ENCODE data around the gene CKMT1B.
"Not testable (repeated sequence)": the region's sequence is repeated elsewhere in the genome, so short reads cannot be mapped to it uniquely, and the experiment has no call there.

The CKMT1B gene

GRCh38 chr15:43589778-43590466, 3.9 kb upstream of the CKMT1B start, which contains the start of gene PPIP5K1:
Gene PPIP5K1 (minus strand): TSS chr15:43590208. CDS start chr15:43584504, 5,704 bp downstream.
- not testable (repeated sequence) for H3K9ac ChIP-seq (ENCODE audit: low read depth, low read length); H3K4me3 ChIP-seq (ENCODE audit: low read length); H3K36me3 ChIP-seq (ENCODE audit: insufficient read depth, low read length); H3K27ac ChIP-seq (ENCODE audit: low read depth, low read length); H3K27me3 ChIP-seq (ENCODE audit: insufficient read depth, low read length); H3K4me1 ChIP-seq (ENCODE audit: insufficient read depth, low read length); H3K9me3 ChIP-seq (ENCODE audit: insufficient read depth, low read depth, low read length)
- WGBS, result no CpG with 5 or more reads among the region's 54 CpGs

GRCh38 chr15:43592841-43593240, 986 bp upstream of the CKMT1B start:
- not testable (repeated sequence) for H3K27me3 ChIP-seq (ENCODE audit: insufficient read depth, low read length); H3K4me1 ChIP-seq (ENCODE audit: insufficient read depth, low read length); H3K4me3 ChIP-seq (ENCODE audit: low read length); H3K9me3 ChIP-seq (ENCODE audit: insufficient read depth, low read depth, low read length); H3K27ac ChIP-seq (ENCODE audit: low read depth, low read length); H3K36me3 ChIP-seq (ENCODE audit: insufficient read depth, low read length); H3K9ac ChIP-seq (ENCODE audit: low read depth, low read length)
- 28% methylated on average over 4 of the region's 8 CpGs for WGBS

DNA sequence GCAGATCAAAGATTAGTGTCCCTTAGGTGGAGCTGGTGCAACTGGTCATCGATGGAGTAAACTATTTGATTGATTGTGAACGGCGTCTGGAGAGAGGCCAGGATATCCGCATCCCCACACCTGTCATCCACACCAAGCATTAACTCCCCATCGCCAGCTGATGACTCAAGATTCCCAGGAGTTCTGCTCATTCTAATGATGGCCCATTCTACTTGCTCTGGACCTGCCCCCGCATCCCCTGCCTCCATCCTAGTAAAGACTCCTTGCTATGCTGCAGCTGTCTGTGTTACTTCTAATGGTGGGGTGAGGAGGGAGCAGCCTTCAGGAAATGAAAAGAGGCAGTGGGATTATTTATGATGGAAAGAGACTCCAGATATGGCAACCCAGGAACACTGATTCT, 5.3 kb downstream of the CKMT1B start:
- not testable (repeated sequence) for H3K9me3 ChIP-seq (ENCODE audit: insufficient read depth, low read depth, low read length); H3K27me3 ChIP-seq (ENCODE audit: insufficient read depth, low read length); H3K4me3 ChIP-seq (ENCODE audit: low read length); H3K27ac ChIP-seq (ENCODE audit: low read depth, low read length); H3K4me1 ChIP-seq (ENCODE audit: insufficient read depth, low read length); H3K9ac ChIP-seq (ENCODE audit: low read depth, low read length); H3K36me3 ChIP-seq (ENCODE audit: insufficient read depth, low read length)
- WGBS, result 96% methylated on average over 4 of the region's 6 CpGs

- WGBS, result no CpG with 5 or more reads among the region's 2 CpGs
- H3K27me3 ChIP-seq (ENCODE audit: insufficient read depth, low read length); H3K4me3 ChIP-seq (ENCODE audit: low read length); H3K4me1 ChIP-seq (ENCODE audit: insufficient read depth, low read length); H3K9ac ChIP-seq (ENCODE audit: low read depth, low read length); H3K36me3 ChIP-seq (ENCODE audit: insufficient read depth, low read length); H3K27ac ChIP-seq (ENCODE audit: low read depth, low read length); H3K9me3 ChIP-seq (ENCODE audit: insufficient read depth, low read depth, low read length): not testable (repeated sequence)
These were observed 6.4 kb downstream of the CKMT1B start for GRCh38 chr15:43600200-43600599.

- not testable (repeated sequence) for H3K36me3 ChIP-seq (ENCODE audit: insufficient read depth, low read length); H3K9me3 ChIP-seq (ENCODE audit: insufficient read depth, low read depth, low read length); H3K27ac ChIP-seq (ENCODE audit: low read depth, low read length); H3K4me3 ChIP-seq (ENCODE audit: low read length); H3K9ac ChIP-seq (ENCODE audit: low read depth, low read length); H3K27me3 ChIP-seq (ENCODE audit: insufficient read depth, low read length); H3K4me1 ChIP-seq (ENCODE audit: insufficient read depth, low read length)
- WGBS, result 90% methylated on average over 6 of the region's 6 CpGs
These were observed 8.4 kb downstream of the CKMT1B start for GRCh38 chr15:43602233-43602632.

DNA sequence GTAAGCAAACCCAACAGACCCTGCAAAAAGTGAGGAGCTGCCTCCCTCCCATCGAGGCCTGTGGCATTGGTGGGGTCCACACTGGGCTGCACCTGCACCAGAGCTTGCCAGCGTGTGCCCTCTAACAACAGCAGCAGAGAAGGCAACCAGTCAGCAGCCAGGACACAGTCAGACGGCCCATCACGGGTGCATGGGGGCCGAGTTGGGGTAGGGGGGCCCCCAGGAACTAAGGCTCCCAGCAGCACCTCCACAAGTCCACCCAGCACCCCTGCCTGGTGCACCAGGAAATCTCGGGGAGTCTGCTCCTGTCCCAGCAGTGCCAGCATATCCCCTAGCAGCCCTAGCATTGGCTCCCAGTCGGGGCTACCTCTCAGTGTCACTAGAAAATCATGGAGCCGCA, 23.9 kb downstream of the CKMT1B start:
- WGBS, result 79% methylated on average over 3 of the region's 8 CpGs
- H3K9ac ChIP-seq (ENCODE audit: low read depth, low read length), result not testable (repeated sequence)

DNA sequence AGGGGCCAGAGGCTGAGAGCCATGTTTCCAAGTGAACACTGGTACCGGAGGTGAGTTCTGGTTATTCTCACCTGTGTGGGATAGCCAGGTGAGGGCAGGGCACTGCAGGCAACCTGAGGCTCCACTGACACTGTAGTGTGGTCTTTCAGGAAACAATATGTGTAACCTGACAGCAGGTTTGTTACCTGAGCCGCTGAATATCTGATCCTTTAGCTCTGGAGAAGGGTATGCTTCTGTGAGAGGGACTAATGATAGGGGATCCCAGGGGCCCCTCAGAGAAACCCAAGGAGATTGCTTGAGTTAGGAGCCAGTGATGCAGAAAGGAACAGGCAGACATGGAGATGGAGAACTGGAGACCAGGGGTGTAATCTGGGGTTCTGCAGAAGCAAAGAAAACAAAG, 24.9 kb downstream of the CKMT1B start, which contains the start of gene STRC:
Gene STRC (minus strand): TSS at position 101 of the 400 bp plus-strand sequence. CDS start 78 bp downstream, at position 23.
- H3K9me3 ChIP-seq (ENCODE audit: insufficient read depth, low read depth, low read length); H3K4me3 ChIP-seq (ENCODE audit: low read length); H3K9ac ChIP-seq (ENCODE audit: low read depth, low read length); H3K4me1 ChIP-seq (ENCODE audit: insufficient read depth, low read length); H3K27ac ChIP-seq (ENCODE audit: low read depth, low read length); H3K36me3 ChIP-seq (ENCODE audit: insufficient read depth, low read length); H3K27me3 ChIP-seq (ENCODE audit: insufficient read depth, low read length): not testable (repeated sequence)
- WGBS, result no CpG with 5 or more reads among the region's 2 CpGs

More for the DNA sequence above, 23.9 kb downstream of the CKMT1B start:
- not testable (repeated sequence) for H3K4me1 ChIP-seq (ENCODE audit: insufficient read depth, low read length); H3K27me3 ChIP-seq (ENCODE audit: insufficient read depth, low read length); H3K4me3 ChIP-seq (ENCODE audit: low read length); H3K36me3 ChIP-seq (ENCODE audit: insufficient read depth, low read length); H3K9me3 ChIP-seq (ENCODE audit: insufficient read depth, low read depth, low read length); H3K27ac ChIP-seq (ENCODE audit: low read depth, low read length)

GRCh38 chr15:43622068-43622799, 28.4 kb downstream of the CKMT1B start:
- not testable (repeated sequence) for H3K4me3 ChIP-seq (ENCODE audit: low read length); H3K9me3 ChIP-seq (ENCODE audit: insufficient read depth, low read depth, low read length); H3K4me1 ChIP-seq (ENCODE audit: insufficient read depth, low read length); H3K27me3 ChIP-seq (ENCODE audit: insufficient read depth, low read length); H3K36me3 ChIP-seq (ENCODE audit: insufficient read depth, low read length); H3K27ac ChIP-seq (ENCODE audit: low read depth, low read length); H3K9ac ChIP-seq (ENCODE audit: low read depth, low read length)
- 84% methylated on average over 2 of the region's 7 CpGs for WGBS

DNA sequence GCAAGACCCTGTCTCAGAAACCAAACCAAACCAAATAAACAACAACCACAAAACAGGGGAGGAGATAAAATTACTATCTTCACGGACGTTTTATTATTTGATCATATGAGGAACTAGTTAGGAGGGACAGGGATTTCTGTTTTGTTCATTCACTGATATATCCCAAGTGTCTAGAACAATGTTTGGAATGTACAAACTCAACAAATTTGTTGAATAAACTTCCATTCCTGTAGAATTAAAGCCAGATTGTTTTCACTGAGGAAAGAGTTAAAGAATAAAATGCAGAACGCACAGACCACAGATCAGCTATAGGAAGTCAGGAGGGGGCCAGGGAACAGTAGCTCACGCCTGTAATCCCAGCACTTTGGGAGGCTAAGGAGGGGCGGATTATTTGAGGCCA, 31.3 kb downstream of the CKMT1B start:
- H3K9me3 ChIP-seq (ENCODE audit: insufficient read depth, low read depth, low read length), result no peaks in the 10 kb centered on the region
- H3K36me3 ChIP-seq (ENCODE audit: insufficient read depth, low read length), result no peaks in the 10 kb centered on the region
- H3K4me1 ChIP-seq (ENCODE audit: insufficient read depth, low read length), result no peaks in the 10 kb centered on the region
- 87% methylated on average over 5 of the region's 5 CpGs for WGBS
- H3K9ac ChIP-seq (ENCODE audit: low read depth, low read length), result no peak overlapping the region
- no peak overlapping the region for H3K27ac ChIP-seq (ENCODE audit: low read depth, low read length)
- H3K27me3 ChIP-seq (ENCODE audit: insufficient read depth, low read length), result no peaks in the 10 kb centered on the region
- no peak overlapping the region for H3K4me3 ChIP-seq (ENCODE audit: low read length)

GRCh38 chr15:43626937-43627336, 33.1 kb downstream of the CKMT1B start:
- H3K4me3 ChIP-seq (ENCODE audit: low read length); H3K9ac ChIP-seq (ENCODE audit: low read depth, low read length); H3K36me3 ChIP-seq (ENCODE audit: insufficient read depth, low read length); H3K27ac ChIP-seq (ENCODE audit: low read depth, low read length); H3K9me3 ChIP-seq (ENCODE audit: insufficient read depth, low read depth, low read length); H3K27me3 ChIP-seq (ENCODE audit: insufficient read depth, low read length); H3K4me1 ChIP-seq (ENCODE audit: insufficient read depth, low read length): not testable (repeated sequence)

DNA sequence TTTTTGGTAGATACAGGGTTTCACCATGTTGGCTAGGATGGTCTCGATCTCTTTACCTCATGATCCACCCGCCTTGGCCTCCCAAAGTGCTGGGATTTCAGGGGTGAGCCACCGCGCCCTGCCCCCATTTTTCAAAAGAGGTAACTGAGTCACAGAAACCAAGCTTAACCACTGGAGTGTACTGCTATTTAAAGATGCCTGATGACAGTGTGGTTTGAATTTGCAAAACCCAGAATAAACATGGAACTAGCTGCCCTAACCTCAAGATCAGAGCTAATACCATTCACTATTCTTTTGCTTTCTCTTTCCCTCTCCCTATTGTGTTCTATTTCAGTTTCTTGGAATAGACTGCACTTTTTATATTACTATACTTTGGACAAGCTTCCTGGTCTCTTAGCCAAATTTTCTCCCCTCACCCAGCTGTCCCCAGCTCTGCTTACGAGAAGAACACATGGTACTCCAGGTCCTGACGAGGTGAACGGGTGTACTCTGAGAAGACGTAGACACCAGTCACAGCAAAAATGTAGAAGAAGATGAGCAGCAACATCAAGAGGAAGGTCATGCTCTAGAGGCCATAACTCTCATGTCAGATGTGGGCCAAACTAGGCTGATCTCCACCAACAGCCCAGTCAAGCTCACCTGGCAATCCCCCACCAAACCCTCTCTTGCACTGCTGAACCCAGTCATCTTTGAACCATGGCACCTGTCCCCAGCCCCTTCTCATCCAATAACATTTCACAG, 44.8 kb downstream of the CKMT1B start:
- not testable (repeated sequence) for H3K9ac ChIP-seq (ENCODE audit: low read depth, low read length); H3K27ac ChIP-seq (ENCODE audit: low read depth, low read length); H3K4me1 ChIP-seq (ENCODE audit: insufficient read depth, low read length); H3K27me3 ChIP-seq (ENCODE audit: insufficient read depth, low read length); H3K9me3 ChIP-seq (ENCODE audit: insufficient read depth, low read depth, low read length); H3K36me3 ChIP-seq (ENCODE audit: insufficient read depth, low read length); H3K4me3 ChIP-seq (ENCODE audit: low read length)
- WGBS, result 94% methylated on average over 8 of the region's 8 CpGs

Data from HUES64 (cell line).